GM10266 (cell line): ENCODE data around the gene SIRPA.

ENCODE experiments used
- DNase-seq: peaks from one replicate; pipeline ENCODE4 v3.0.0; 2012; ENCODE audit errors: extremely low spot score
- TF ChIP-seq, protein P1 (sequence below): IDR thresholded peaks from 2 replicates; pipeline ENCODE4 v1.5.1; 2012; ENCODE audit warnings: mild to moderate bottlenecking, low read depth; ENCODE audit not compliant: control insufficient read depth, insufficient read depth; ENCODE audit errors: missing control alignments

SIRPA gene

GRCh38 chr20:1894951-1895673, at the start of gene SIRPA:
Gene SIRPA, plus strand, starts transcription at chr20:1895407. Its CDS starts 41 bp downstream, at chr20:1895448.
- peak; percentile 78 for DNase-seq
- TF ChIP-seq, protein P1, sequence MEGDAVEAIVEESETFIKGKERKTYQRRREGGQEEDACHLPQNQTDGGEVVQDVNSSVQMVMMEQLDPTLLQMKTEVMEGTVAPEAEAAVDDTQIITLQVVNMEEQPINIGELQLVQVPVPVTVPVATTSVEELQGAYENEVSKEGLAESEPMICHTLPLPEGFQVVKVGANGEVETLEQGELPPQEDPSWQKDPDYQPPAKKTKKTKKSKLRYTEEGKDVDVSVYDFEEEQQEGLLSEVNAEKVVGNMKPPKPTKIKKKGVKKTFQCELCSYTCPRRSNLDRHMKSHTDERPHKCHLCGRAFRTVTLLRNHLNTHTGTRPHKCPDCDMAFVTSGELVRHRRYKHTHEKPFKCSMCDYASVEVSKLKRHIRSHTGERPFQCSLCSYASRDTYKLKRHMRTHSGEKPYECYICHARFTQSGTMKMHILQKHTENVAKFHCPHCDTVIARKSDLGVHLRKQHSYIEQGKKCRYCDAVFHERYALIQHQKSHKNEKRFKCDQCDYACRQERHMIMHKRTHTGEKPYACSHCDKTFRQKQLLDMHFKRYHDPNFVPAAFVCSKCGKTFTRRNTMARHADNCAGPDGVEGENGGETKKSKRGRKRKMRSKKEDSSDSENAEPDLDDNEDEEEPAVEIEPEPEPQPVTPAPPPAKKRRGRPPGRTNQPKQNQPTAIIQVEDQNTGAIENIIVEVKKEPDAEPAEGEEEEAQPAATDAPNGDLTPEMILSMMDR: no peak

DNA sequence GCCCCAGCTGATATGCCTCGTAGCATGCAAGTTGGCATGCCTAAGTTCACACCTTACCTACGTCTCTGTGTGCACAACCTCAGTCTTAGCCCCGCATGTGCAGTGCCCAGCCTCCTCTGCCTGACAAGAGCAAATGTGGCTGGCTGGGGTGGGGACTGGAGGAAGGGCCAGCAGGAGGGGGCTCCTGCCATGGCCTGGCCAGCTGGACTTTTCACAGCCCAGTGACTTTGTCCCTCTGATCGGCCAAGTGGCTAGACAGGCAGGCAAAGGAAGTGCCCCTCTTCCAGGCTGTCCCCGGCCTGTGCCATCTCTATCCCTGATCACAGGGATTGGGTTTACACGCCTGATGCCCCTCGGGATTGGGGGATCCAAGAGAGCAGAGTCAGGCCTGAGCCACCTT, 49.5 kb upstream of the SIRPA start:
- TF ChIP-seq, protein P1: no peak
- no peak for DNase-seq

- DNase-seq: no peak
- TF ChIP-seq, protein P1: no peak
Observed at GRCh38 chr20:1846341-1846740, 48.9 kb upstream of the SIRPA start.

DNA sequence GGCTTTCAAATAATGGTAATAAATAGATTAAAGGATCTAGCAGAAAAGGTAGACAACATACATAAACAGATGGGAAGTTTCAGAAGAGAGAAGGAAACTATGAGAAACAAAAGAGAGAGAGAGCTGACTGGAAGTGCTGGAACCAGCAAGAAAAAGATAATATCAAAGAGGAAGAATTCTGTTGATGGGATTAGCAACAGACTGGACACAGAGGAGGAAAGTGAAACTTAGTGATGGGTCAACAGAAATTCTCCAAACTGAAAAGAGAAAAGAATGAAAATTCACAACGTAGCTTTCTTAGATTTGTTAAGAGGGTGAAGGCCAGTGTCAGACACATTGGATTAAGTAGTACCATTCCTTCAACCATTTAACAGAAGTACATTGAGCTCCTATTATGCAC, 48.3 kb upstream of the SIRPA start:
- TF ChIP-seq, protein P1: no peak
- no peak for DNase-seq

DNA sequence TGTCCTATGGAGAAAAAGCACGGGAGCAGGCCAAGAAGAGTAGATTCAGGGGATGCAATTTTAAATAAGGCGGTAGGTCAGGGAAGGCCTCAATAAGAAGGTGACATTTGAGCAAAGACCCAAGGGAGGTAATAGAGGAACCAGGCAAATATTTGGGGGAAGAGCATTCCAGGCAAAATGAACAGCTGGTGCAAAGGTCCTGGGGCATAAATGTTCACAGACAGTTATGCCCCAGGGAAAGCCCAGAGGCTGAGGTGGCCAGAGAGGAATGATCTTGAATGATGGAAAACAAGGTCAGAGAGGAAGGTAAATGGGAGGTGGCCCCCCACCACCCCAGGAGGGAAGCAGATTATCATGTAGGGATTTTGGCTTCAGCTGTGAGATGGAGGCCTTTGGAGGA, 47.4 kb upstream of the SIRPA start:
- no peak for DNase-seq
- TF ChIP-seq, protein P1: no peak

GRCh38 chr20:1848373-1848772, 46.8 kb upstream of the SIRPA start:
- TF ChIP-seq, protein P1: no peak

DNA sequence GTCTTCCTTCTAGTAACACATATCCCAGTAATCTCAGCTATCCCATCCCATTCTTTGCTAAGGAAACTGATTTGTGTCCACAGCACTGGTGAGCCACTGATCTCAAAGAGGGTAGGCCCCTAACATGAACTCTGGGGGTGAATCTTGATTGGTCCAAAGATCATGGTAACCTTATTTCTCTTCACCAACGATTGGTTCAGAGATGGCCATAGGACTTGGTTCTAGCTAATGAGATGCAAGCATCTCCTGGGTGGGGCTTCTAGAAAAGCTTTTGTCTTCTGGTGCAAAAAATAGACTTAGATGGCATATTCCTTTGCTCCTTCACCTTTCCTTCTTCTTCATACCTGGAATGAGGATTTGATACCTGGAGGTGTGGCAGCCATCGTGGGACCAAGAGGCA, 43.8 kb upstream of the SIRPA start:
- TF ChIP-seq, protein P1: no peak
- DNase-seq: no peak

More at GRCh38 chr20:1848373-1848772, 46.8 kb upstream of the SIRPA start:
- no peak for DNase-seq
